Colonic mucosa (tissue), 4 donors: Measurements from ENCODE around the gene KYNU. TPM values are rescaled to one million over a fixed set of nuclear protein-coding genes. Genes with fewer than 3 reads are reported as not detected.

Source experiments
- DNase-seq: peaks from one replicate; pipeline ENCODE4 v3.0.0-alpha.2; 2020
- H3K27ac ChIP-seq: fragments of 200-600 bp; one replicate; pipeline ENCODE4 v1.8.0; 2021
- H3K27me3 ChIP-seq: fragments of 200-600 bp; one replicate; pipeline ENCODE4 v1.8.0; 2021
- H3K36me3 ChIP-seq: fragments of 200-600 bp; one replicate; pipeline ENCODE4 v1.8.0; 2021
- H3K4me1 ChIP-seq: fragments of 200-600 bp; one replicate; pipeline ENCODE4 v1.8.0; 2021; ENCODE audit warnings: mild to moderate bottlenecking
- H3K4me3 ChIP-seq: fragments of 200-600 bp; one replicate; pipeline ENCODE4 v1.8.0; 2021
- H3K9ac ChIP-seq, 2 donors: one replicate each; pipeline ENCODE4 v1.7.0; 2013; ENCODE audit warnings: control low read depth in 2 of 2, low read depth in 2 of 2, low read length in 2 of 2
- H3K9me3 ChIP-seq: fragments of 200-600 bp; one replicate; pipeline ENCODE4 v1.8.0; 2021
- CTCF ChIP-seq: fragments of 200-600 bp; IDR thresholded peaks from one replicate; pipeline ENCODE4 v1.8.0; 2022; ENCODE audit warnings: antibody characterized with exemption, mild to moderate bottlenecking
- intact Hi-C: fragments of 100-400 bp; cut with DNase I; formaldehyde crosslinking; loops from one replicate; pipeline ENCODE4 v1.14.1; 2022
- total RNA-seq, 2 donors: library from RNA; stranded (reverse); fragmentation: NEBNext Ultra II Directional in 1 of 2; extraction: Animal tissue kit (Norgen Biotek cat#: 25700) in 1 of 2; gene quantifications; one replicate each; pipeline ENCODE4 v1.2.1, GENCODE V29; 2021
- donor health status: healthy.
- donor health status: DM: no; HTN: no; CAD: no.
- donor health status: DM: no; HTN: no; CAD: no.

Gene KYNU
- total RNA-seq, 2 donors from 2014 or later: 0.64 to 2.8 TPM

GRCh38 chr2:142915502-142915901 lies 38.0 kb downstream of the KYNU start:
- Histone ChIP-seq H3K9ac (no peak overlapping the region), H3K27me3 (no peaks in the 10 kb centered on the region), H3K4me3 (no peak overlapping the region), H3K36me3 (no peaks in the 10 kb centered on the region), H3K9me3 (no peaks in the 10 kb centered on the region), H3K27ac (no peak overlapping the region), H3K4me1 (no peaks in the 10 kb centered on the region)
- intact Hi-C loops: no loop called here
- TF ChIP-seq CTCF: no peak
- DNase-seq: no peak

- Histone ChIP-seq H3K9me3 (no peaks in the 10 kb centered on the region), H3K4me1 (no peaks in the 10 kb centered on the region), H3K27ac (no peak overlapping the region), H3K27me3 (no peaks in the 10 kb centered on the region), H3K36me3 (no peaks in the 10 kb centered on the region), H3K4me3 (no peak overlapping the region), H3K9ac (no peak overlapping the region)
- intact Hi-C loops: no loop called here
- DNase-seq: no peak
- no peak for TF ChIP-seq CTCF
These were observed 41.2 kb downstream of the KYNU start for GRCh38 chr2:142918624-142919023.

- H3K4me1 ChIP-seq: no peaks in the 10 kb centered on the region
- H3K9ac ChIP-seq: no peak overlapping the region
- no peak for DNase-seq
- H3K27ac ChIP-seq: no peak overlapping the region
- no peak overlapping the region for H3K4me3 ChIP-seq
- H3K9me3 ChIP-seq: no peaks in the 10 kb centered on the region
- intact Hi-C loops: no loop called here
- no peak for TF ChIP-seq CTCF
- H3K36me3 ChIP-seq: no peaks in the 10 kb centered on the region
- H3K27me3 ChIP-seq: no peaks in the 10 kb centered on the region
These were observed 43.1 kb downstream of the KYNU start for GRCh38 chr2:142920571-142920970.

GRCh38 chr2:142926445-142926844 lies 49.0 kb downstream of the KYNU start:
- Histone ChIP-seq H3K9ac (no peak overlapping the region), H3K27ac (no peak overlapping the region), H3K4me3 (no peak overlapping the region), H3K36me3 (no peaks in the 10 kb centered on the region), H3K9me3 (no peaks in the 10 kb centered on the region), H3K4me1 (no peaks in the 10 kb centered on the region), H3K27me3 (no peaks in the 10 kb centered on the region)
- TF ChIP-seq CTCF: no peak
- no peak for DNase-seq
- intact Hi-C loops: no loop called here

- Histone ChIP-seq H3K4me1 (no peaks in the 10 kb centered on the region), H3K27me3 (no peaks in the 10 kb centered on the region), H3K9me3 (no peaks in the 10 kb centered on the region), H3K4me3 (no peak overlapping the region), H3K9ac (no peak overlapping the region), H3K36me3 (no peaks in the 10 kb centered on the region), H3K27ac (no peak overlapping the region)
- DNase-seq: no peak
- intact Hi-C loops: no loop called here
- no peak for TF ChIP-seq CTCF
These were observed 53.5 kb downstream of the KYNU start for GRCh38 chr2:142930835-142931398.
